OCI-LY3 (cell line): ENCODE data around the gene ESR1.

Experiments used
- H2AFZ ChIP-seq: fragments of 200-600, 300-600 bp; shearing (Covaris generic); 2 replicates; pipeline ENCODE4 v1.6.0; 2014; ENCODE audit warnings: antibody characterized with exemption, low read depth, low read length
- H3K27ac ChIP-seq: fragments of 200-600, 300-600 bp; sonication (generic); 2 replicates; pipeline ENCODE4 v1.5.1; 2014; ENCODE audit warnings: mild to moderate bottlenecking, low read length, moderate library complexity, mixed read lengths
- H3K27me3 ChIP-seq: fragments of 200-600, 300-600 bp; sonication (generic); 2 replicates; pipeline ENCODE4 v1.6.1; 2014; ENCODE audit warnings: low read depth, low read length, mixed read lengths
- H3K36me3 ChIP-seq: fragments of 200-600, 300-600 bp; sonication (generic); replicated peaks from 2 replicates; pipeline ENCODE3; 2014; ENCODE audit warnings: low read depth, low read length, mixed read lengths
- H3K4me1 ChIP-seq: fragments of 300-600, 200-600 bp; sonication (generic); 2 replicates; pipeline ENCODE4 v1.6.1; 2014; ENCODE audit warnings: low read length, mixed read lengths
- H3K4me2 ChIP-seq: fragments of 200-600, 300-600 bp; sonication (generic); 2 replicates; pipeline ENCODE4 v1.6.1; 2014; ENCODE audit warnings: low read length, mixed read lengths
- H3K4me3 ChIP-seq: fragments of 300-600, 200-600 bp; sonication (generic); 2 replicates; pipeline ENCODE4 v1.5.1; 2014; ENCODE audit warnings: antibody characterized with exemption, mild to moderate bottlenecking, low read length, moderate library complexity
- H3K79me2 ChIP-seq: fragments of 300-600, 200-600 bp; shearing (Covaris generic); 2 replicates; pipeline ENCODE4 v1.6.1; 2014; ENCODE audit warnings: mild to moderate bottlenecking, low read length, mixed read lengths
- H3K9ac ChIP-seq: fragments of 300-600, 200-600 bp; shearing (Covaris generic); 2 replicates; pipeline ENCODE4 v1.6.0; 2014; ENCODE audit warnings: mild to moderate bottlenecking, low read length, moderate library complexity
- H3K9me3 ChIP-seq: fragments of 200-600, 300-600 bp; shearing (Covaris generic); 2 replicates; pipeline ENCODE4 v1.6.1; 2014; ENCODE audit warnings: low read length, mixed read lengths; ENCODE audit not compliant: insufficient read depth
- H4K20me1 ChIP-seq: fragments of 200-600, 300-600 bp; sonication (generic); 2 replicates; pipeline ENCODE4 v1.6.1; 2016; ENCODE audit warnings: low read length, mixed read lengths; ENCODE audit not compliant: insufficient read depth
- EZH2phosphoT487 ChIP-seq: fragments of 200-600 bp; shearing (Covaris generic); IDR thresholded peaks from 2 replicates; pipeline ENCODE4 v1.6.1; 2018; ENCODE audit warnings: antibody characterized with exemption, mixed run types, low read depth
- TF ChIP-seq, protein P1 (sequence below): fragments of 200-600, 300-600 bp; sonication (generic); IDR thresholded peaks from 2 replicates; pipeline ENCODE4 v1.5.1; 2014; ENCODE audit warnings: antibody characterized with exemption, low read length, low read depth

ESR1 gene

DNA sequence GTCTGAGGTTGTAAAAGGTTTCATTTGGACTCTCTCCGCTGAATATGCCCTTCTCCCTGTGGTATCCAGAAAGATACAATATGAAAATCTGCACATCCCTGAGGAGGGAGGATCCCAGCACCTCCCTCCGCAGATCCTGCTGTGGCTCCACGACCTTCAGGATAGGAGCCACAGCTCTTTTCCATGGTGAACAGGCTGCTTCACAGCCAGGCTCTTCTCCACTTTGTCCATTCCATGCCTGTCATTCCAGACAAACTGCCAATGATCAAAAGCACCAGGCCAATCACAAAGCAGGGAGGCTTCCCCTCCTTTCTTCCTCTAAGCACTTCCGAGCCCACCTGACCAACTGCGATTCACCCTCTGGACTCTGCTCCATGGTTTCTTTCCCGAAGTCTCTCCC is 339.8 kb downstream of the ESR1 start:
- Histone ChIP-seq H3K4me1 (no peaks in the 10 kb centered on the region), H3K79me2 (no peaks in the 10 kb centered on the region), H3K27ac (no peak overlapping the region), H3K4me3 (no peak overlapping the region), H3K27me3 (no peaks in the 10 kb centered on the region), H2AFZ (no peak overlapping the region), H3K36me3 (no peaks in the 10 kb centered on the region), H3K9ac (no peak overlapping the region), H4K20me1 (no peaks in the 10 kb centered on the region), H3K4me2 (no peak overlapping the region), H3K9me3 (no peaks in the 10 kb centered on the region)
- no peak for TF ChIP-seq EZH2phosphoT487
- TF ChIP-seq, protein P1, sequence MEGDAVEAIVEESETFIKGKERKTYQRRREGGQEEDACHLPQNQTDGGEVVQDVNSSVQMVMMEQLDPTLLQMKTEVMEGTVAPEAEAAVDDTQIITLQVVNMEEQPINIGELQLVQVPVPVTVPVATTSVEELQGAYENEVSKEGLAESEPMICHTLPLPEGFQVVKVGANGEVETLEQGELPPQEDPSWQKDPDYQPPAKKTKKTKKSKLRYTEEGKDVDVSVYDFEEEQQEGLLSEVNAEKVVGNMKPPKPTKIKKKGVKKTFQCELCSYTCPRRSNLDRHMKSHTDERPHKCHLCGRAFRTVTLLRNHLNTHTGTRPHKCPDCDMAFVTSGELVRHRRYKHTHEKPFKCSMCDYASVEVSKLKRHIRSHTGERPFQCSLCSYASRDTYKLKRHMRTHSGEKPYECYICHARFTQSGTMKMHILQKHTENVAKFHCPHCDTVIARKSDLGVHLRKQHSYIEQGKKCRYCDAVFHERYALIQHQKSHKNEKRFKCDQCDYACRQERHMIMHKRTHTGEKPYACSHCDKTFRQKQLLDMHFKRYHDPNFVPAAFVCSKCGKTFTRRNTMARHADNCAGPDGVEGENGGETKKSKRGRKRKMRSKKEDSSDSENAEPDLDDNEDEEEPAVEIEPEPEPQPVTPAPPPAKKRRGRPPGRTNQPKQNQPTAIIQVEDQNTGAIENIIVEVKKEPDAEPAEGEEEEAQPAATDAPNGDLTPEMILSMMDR: no peak

DNA sequence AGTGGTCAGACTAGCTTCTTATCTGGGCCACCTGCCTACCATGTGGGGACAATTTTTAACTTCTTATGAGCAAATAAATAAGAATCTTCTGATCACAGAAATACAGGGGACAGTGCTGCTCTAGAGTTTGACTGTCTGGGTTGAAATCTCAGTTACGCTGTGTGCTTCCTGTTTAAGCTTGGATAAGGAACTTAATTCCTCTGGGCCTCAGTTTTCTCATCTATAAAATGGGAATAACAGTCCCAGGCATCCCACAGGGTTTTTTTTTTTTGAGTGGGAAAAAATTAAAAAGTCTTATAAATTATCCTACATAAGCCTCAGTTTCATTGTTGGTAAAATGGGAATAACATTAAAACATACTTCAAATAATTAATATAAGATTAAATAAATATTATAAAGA is 340.9 kb downstream of the ESR1 start:
- no peak for TF ChIP-seq EZH2phosphoT487
- TF ChIP-seq, protein P1: no peak
- Histone ChIP-seq H3K27ac (no peak overlapping the region), H3K4me1 (no peaks in the 10 kb centered on the region), H3K9ac (no peak overlapping the region), H3K27me3 (no peaks in the 10 kb centered on the region), H3K79me2 (no peaks in the 10 kb centered on the region), H3K4me3 (no peak overlapping the region), H3K9me3 (no peaks in the 10 kb centered on the region), H3K36me3 (no peaks in the 10 kb centered on the region), H2AFZ (no peak overlapping the region), H4K20me1 (no peaks in the 10 kb centered on the region), H3K4me2 (no peak overlapping the region)

DNA sequence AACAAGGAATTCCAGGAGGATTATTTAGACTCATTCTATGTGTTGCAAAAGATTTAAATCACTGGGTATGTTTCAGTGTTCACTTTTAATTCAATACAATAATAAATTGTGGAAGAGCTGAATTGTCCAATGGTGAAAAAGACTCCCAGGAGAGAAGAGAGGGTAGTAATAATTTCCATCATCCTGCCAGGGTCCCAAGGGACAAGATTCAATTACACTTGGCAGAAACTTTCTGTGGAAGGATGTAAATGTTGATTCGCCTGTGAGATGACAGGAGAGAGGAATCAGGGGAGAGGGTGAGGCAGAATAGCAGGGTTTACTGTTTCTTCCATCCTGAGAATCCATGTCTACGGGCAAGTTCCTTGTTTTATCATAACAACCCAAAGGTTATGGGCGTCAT is 342.7 kb downstream of the ESR1 start:
- no peaks in the 10 kb centered on the region for H3K36me3 ChIP-seq
- no peaks in the 10 kb centered on the region for H3K79me2 ChIP-seq
- TF ChIP-seq, protein P1: no peak
- no peak for TF ChIP-seq EZH2phosphoT487

DNA sequence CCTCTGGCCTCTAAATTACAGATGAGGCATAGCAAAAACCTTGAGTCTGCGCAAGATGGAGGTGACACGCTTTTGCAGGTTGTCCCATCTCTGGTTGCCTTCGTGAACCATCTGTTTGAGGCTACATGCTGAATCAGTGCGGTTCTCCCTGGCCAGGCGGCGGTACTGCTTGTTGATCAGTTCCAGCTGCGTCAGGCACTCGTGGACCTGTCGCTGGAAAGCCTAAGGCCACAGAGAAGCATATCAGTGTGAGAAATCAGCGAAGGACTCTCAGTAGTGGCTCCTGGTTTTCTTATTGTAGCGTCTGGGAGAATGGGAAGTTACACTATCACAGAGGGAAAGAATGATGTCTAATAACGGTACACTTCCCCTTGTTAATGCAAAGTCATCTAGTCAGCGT is 344.4 kb downstream of the ESR1 start:
- H3K4me1 ChIP-seq: no peaks in the 10 kb centered on the region
- TF ChIP-seq EZH2phosphoT487: no peak
- TF ChIP-seq, protein P1: no peak
- no peaks in the 10 kb centered on the region for H4K20me1 ChIP-seq
- H3K27ac ChIP-seq: no peak overlapping the region
- no peaks in the 10 kb centered on the region for H3K9me3 ChIP-seq
- H3K4me2 ChIP-seq: no peak overlapping the region
- no peak overlapping the region for H2AFZ ChIP-seq
- no peaks in the 10 kb centered on the region for H3K27me3 ChIP-seq
- H3K9ac ChIP-seq: no peak overlapping the region
- no peak overlapping the region for H3K4me3 ChIP-seq
- H3K36me3 ChIP-seq: no peaks in the 10 kb centered on the region
- H3K79me2 ChIP-seq: no peaks in the 10 kb centered on the region

More for the DNA sequence above, 342.7 kb downstream of the ESR1 start:
- Histone ChIP-seq H3K27me3 (no peaks in the 10 kb centered on the region), H3K4me2 (no peak overlapping the region), H4K20me1 (no peaks in the 10 kb centered on the region), H3K9ac (no peak overlapping the region), H3K4me3 (no peak overlapping the region), H2AFZ (no peak overlapping the region), H3K9me3 (no peaks in the 10 kb centered on the region), H3K4me1 (no peaks in the 10 kb centered on the region), H3K27ac (no peak overlapping the region)
